ENCODE measurements around the gene MLYCD. TPM values are rescaled to one million over a fixed set of nuclear protein-coding genes. Genes with fewer than 3 reads are reported as not detected.

Gene MLYCD
- total RNA-seq, 4 donors from 2014 or later, result 2.7 to 8.6 (median 2.9) TPM

- Histone ChIP-seq H3K9me3 (no peaks in the 10 kb centered on the region), H3K27ac (no peak overlapping the region), H3K4me1 (peaks cover 0 to 11% (median 0%) of the 10 kb centered on the region in 3 donors), H3K4me3 (no peak overlapping the region), H3K27me3 (no peaks in the 10 kb centered on the region), H3K36me3 (peaks cover 5 to 79% (median 15%) of the 10 kb centered on the region in 3 donors)
- 86 to 92% methylated on average over 2 of the region's 2 CpGs for WGBS, 2 donors
- no peak for TF ChIP-seq CTCF (IDR thresholded peaks at IDR 0.05)
- TF ChIP-seq POLR2A (IDR thresholded peaks at IDR 0.05), result no peak
- DNase-seq, result no peak
- intact Hi-C loops (cut with DNase I), result no loop called here
These were observed 9.9 kb downstream of the MLYCD start for GRCh38 chr16:83908798-83909197.

GRCh38 chr16:83911290-83911689 is 12.4 kb downstream of the MLYCD start:
- no peak for DNase-seq
- peaks cover 0 to 6% (median 0%) of the 10 kb centered on the region in 3 donors for H3K4me1 ChIP-seq
- no peak overlapping the region for H3K27ac ChIP-seq
- no peak overlapping the region for H3K4me3 ChIP-seq
- no peaks in the 10 kb centered on the region for H3K9me3 ChIP-seq
- 93 to 94% methylated on average over 10 of the region's 10 CpGs for WGBS, 2 donors
- H3K27me3 ChIP-seq, result no peaks in the 10 kb centered on the region
- H3K36me3 ChIP-seq, result peaks cover 12 to 93% (median 21%) of the 10 kb centered on the region in 3 donors
- TF ChIP-seq POLR2A (IDR thresholded peaks at IDR 0.05), result no peak
- no peak for TF ChIP-seq CTCF (IDR thresholded peaks at IDR 0.05)
- intact Hi-C loops (cut with DNase I), result no loop called here

GRCh38 chr16:83912519-83913244 is 13.8 kb downstream of the MLYCD start:
- intact Hi-C loops (cut with DNase I), result no loop called here
- H3K4me3 ChIP-seq, result no peak overlapping the region
- peaks cover 0 to 6% (median 0%) of the 10 kb centered on the region in 3 donors for H3K4me1 ChIP-seq
- H3K9me3 ChIP-seq, result no peaks in the 10 kb centered on the region
- DNase-seq, result no peak
- peaks cover 12 to 97% (median 22%) of the 10 kb centered on the region in 3 donors for H3K36me3 ChIP-seq
- H3K27me3 ChIP-seq, result no peaks in the 10 kb centered on the region
- 77 to 79% methylated on average over 10 of the region's 12 CpGs for WGBS, 2 donors
- TF ChIP-seq POLR2A (IDR thresholded peaks at IDR 0.05) (no peak), CTCF (IDR thresholded peaks at IDR 0.05) (no peak)
- peak overlapping the region in 3 of 4 donors; percentile 6 to 49 (median 39) for H3K27ac ChIP-seq

- intact Hi-C loops (cut with DNase I), result no loop called here
- no peak for DNase-seq
- H3K36me3 ChIP-seq, result peaks cover 12 to 97% (median 25%) of the 10 kb centered on the region in 3 donors
These were observed 14.3 kb downstream of the MLYCD start for GRCh38 chr16:83913245-83913633.

More at GRCh38 chr16:83913245-83913633, 14.3 kb downstream of the MLYCD start:
- Histone ChIP-seq H3K4me3 (no peak overlapping the region), H3K4me1 (peaks cover 0 to 6% (median 0%) of the 10 kb centered on the region in 3 donors), H3K27ac (peak overlapping the region in 3 of 4 donors; percentile 6 to 49 (median 39)), H3K9me3 (no peaks in the 10 kb centered on the region), H3K27me3 (no peaks in the 10 kb centered on the region)
- no peak for TF ChIP-seq CTCF (IDR thresholded peaks at IDR 0.05)
- no peak for TF ChIP-seq POLR2A (IDR thresholded peaks at IDR 0.05)
- WGBS, 2 donors, result 61 to 84% methylated on average over 9 of the region's 15 CpGs
